ENCODE measurements around the gene C6orf47.
A peak's percentile ranks its signal among the peaks of the same experiment; 100 is the strongest.

The C6orf47 gene

GRCh38 chr6:31663961-31664789, 3.6 kb upstream of the C6orf47 start:
- no peak for TF ChIP-seq CTCF (IDR thresholded peaks at IDR 0.05)
- Mint-ChIP-seq H3K4me1 (peaks cover 73% of the 10 kb centered on the region), H3K4me3 (peak overlapping the region; percentile 93), H3K27ac (peak overlapping the region; percentile 96), H3K9me3 (no peaks in the 10 kb centered on the region), H3K27me3 (ENCODE audit: low read depth, poor library complexity) (peaks cover 8% of the 10 kb centered on the region), H3K36me3 (ENCODE audit: low read depth) (peaks cover 43% of the 10 kb centered on the region)
- DNase-seq: no peak

GRCh38 chr6:31663126-31663960, 2.8 kb upstream of the C6orf47 start:
- Mint-ChIP-seq H3K4me3 (peak overlapping the region; percentile 93), H3K4me1 (peaks cover 81% of the 10 kb centered on the region), H3K27me3 (ENCODE audit: low read depth, poor library complexity) (peaks cover 8% of the 10 kb centered on the region), H3K27ac (peak overlapping the region; percentile 96), H3K36me3 (ENCODE audit: low read depth) (peaks cover 35% of the 10 kb centered on the region), H3K9me3 (no peaks in the 10 kb centered on the region)
- no peak for DNase-seq
- TF ChIP-seq CTCF (IDR thresholded peaks at IDR 0.05): no peak

GRCh38 chr6:31662124-31662723, 1.6 kb upstream of the C6orf47 start:
- no peak for TF ChIP-seq CTCF (IDR thresholded peaks at IDR 0.05)
- peaks cover 8% of the 10 kb centered on the region for H3K27me3 Mint-ChIP-seq (ENCODE audit: low read depth, poor library complexity)
- no peak for DNase-seq
- H3K4me3 Mint-ChIP-seq: peak overlapping the region; percentile 86
- H3K27ac Mint-ChIP-seq: peak overlapping the region; percentile 39
- peaks cover 86% of the 10 kb centered on the region for H3K4me1 Mint-ChIP-seq
- H3K9me3 Mint-ChIP-seq: no peaks in the 10 kb centered on the region
- H3K36me3 Mint-ChIP-seq (ENCODE audit: low read depth): peaks cover 35% of the 10 kb centered on the region

- Mint-ChIP-seq H3K27me3 (ENCODE audit: low read depth, poor library complexity) (peaks cover 6% of the 10 kb centered on the region), H3K9me3 (no peaks in the 10 kb centered on the region), H3K4me1 (peaks cover 86% of the 10 kb centered on the region), H3K4me3 (peak overlapping the region; percentile 86), H3K27ac (peak overlapping the region; percentile 86), H3K36me3 (ENCODE audit: low read depth) (peaks cover 36% of the 10 kb centered on the region)
- DNase-seq: no peak
- TF ChIP-seq CTCF (IDR thresholded peaks at IDR 0.05): no peak
Measured at GRCh38 chr6:31661262-31662123, 915 bp upstream of the C6orf47 start.

GRCh38 chr6:31659649-31660380, 763 bp downstream of the C6orf47 start:
- H3K9me3 Mint-ChIP-seq: no peaks in the 10 kb centered on the region
- H3K27ac Mint-ChIP-seq: peak overlapping the region; percentile 90
- peaks cover 41% of the 10 kb centered on the region for H3K36me3 Mint-ChIP-seq (ENCODE audit: low read depth)
- peak overlapping the region; percentile 86 for H3K4me3 Mint-ChIP-seq
- no peak for DNase-seq
- peaks cover 2% of the 10 kb centered on the region for H3K27me3 Mint-ChIP-seq (ENCODE audit: low read depth, poor library complexity)
- TF ChIP-seq CTCF (IDR thresholded peaks at IDR 0.05): no peak
- peaks cover 89% of the 10 kb centered on the region for H3K4me1 Mint-ChIP-seq

Measured in nephron progenitor cell (in vitro differentiated cells).